H1 (cell line): ENCODE results near the gene ARF6. TPM values are rescaled to one million over a fixed set of nuclear protein-coding genes. Genes with fewer than 3 reads are reported as not detected.
"Not testable (repeated sequence)": the region's sequence is repeated elsewhere in the genome, so short reads cannot be mapped to it uniquely, and the experiment has no call there.

Source experiments
- CTCF ChIA-PET: fragments of 300-600 bp; sonication (Branson Sonifier 250); formaldehyde crosslinking; loops from one replicate; lab custom pipeline; 2021; ENCODE audit not compliant: partially characterized antibody; lab: Charles Lee
- POLR2A ChIA-PET: fragments of 300-600 bp; sonication (Branson Sonifier 250); formaldehyde crosslinking; loops from one replicate; lab custom pipeline; 2021; ENCODE audit warnings: inconsistent platforms; ENCODE audit not compliant: partially characterized antibody; lab: Charles Lee
- DNase-seq, 2 experiments: peaks; one replicate each; pipeline versions ENCODE4 v3.0.0 to v3.0.0-alpha.2; 2010 to 2022; ENCODE audit warnings: low spot score in 2 of 2, low read depth in 1 of 2, mixed read lengths in 1 of 2
- FAIRE-seq: peaks from 2 replicates; lab custom pipeline; 2011; peaks lifted over from hg19 to GRCh38; lab: Jason Lieb, UNC
- H2AFZ ChIP-seq: 2 replicates; pipeline ENCODE4 v1.8.1; 2012; ENCODE audit warnings: low read length, inconsistent platforms
- H2AK5ac ChIP-seq: 2 replicates; pipeline ENCODE4 v1.6.1; 2013; ENCODE audit warnings: low read depth, low read length
- H2BK120ac ChIP-seq: replicated peaks from 2 replicates; pipeline ENCODE3; 2013; ENCODE audit warnings: low read depth, low read length, inconsistent platforms
- H2BK12ac ChIP-seq: 2 replicates; pipeline ENCODE4 v1.6.1; 2013; ENCODE audit warnings: low read depth, low read length
- H2BK15ac ChIP-seq: 2 replicates; pipeline ENCODE4 v1.6.1; 2013; ENCODE audit warnings: low read length
- H2BK20ac ChIP-seq: 2 replicates; pipeline ENCODE4 v1.6.1; 2013; ENCODE audit warnings: low read length
- H2BK5ac ChIP-seq: 2 replicates; pipeline ENCODE4 v1.6.1; 2013; ENCODE audit warnings: low read depth, low read length
- H3K14ac ChIP-seq: 2 replicates; pipeline ENCODE4 v1.6.1; 2013; ENCODE audit warnings: inconsistent platforms; ENCODE audit not compliant: insufficient read length
- H3K18ac ChIP-seq: 2 replicates; pipeline ENCODE4 v1.6.1; 2013; ENCODE audit warnings: low read length; ENCODE audit errors: extremely low read depth
- H3K23ac ChIP-seq: 2 replicates; pipeline ENCODE4 v1.6.1; 2013; ENCODE audit warnings: inconsistent platforms; ENCODE audit not compliant: insufficient read length
- H3K23me2 ChIP-seq: 2 replicates; pipeline ENCODE4 v1.6.1; 2013; ENCODE audit warnings: low read depth, low read length
- H3K27ac ChIP-seq: 2 replicates; pipeline ENCODE4 v1.6.1; 2011; ENCODE audit warnings: low read depth, low read length, inconsistent platforms
- H3K27me3 ChIP-seq, 4 experiments: replicated peaks in 1 of 4; 1 replicate in 1 of 4; 2 replicates in 3 of 4; pipeline versions ENCODE4 v1.6.1 to v1.8.1; 2011 to 2013; ENCODE audit warnings: low read length in 3 of 4, mild to moderate bottlenecking in 3 of 4, inconsistent platforms in 2 of 4, mixed read lengths in 2 of 4, moderate library complexity in 1 of 4; ENCODE audit not compliant: control insufficient read depth in 3 of 4, insufficient read depth in 3 of 4; ENCODE audit errors: extremely low read depth in 1 of 4
- H3K36me3 ChIP-seq, 4 experiments: 2 replicates each; pipeline versions ENCODE4 v1.6.1 to v1.8.1; 2011 to 2013; ENCODE audit warnings: mild to moderate bottlenecking in 4 of 4, low read length in 3 of 4, moderate library complexity in 2 of 4, control low read depth in 1 of 4, inconsistent platforms in 1 of 4; ENCODE audit not compliant: insufficient read depth in 4 of 4, control insufficient read depth in 2 of 4
- H3K4ac ChIP-seq: replicated peaks from 2 replicates; pipeline ENCODE3; 2013; ENCODE audit warnings: low read length, low read depth, mixed read lengths, inconsistent platforms; ENCODE audit not compliant: insufficient read length
- H3K4me1 ChIP-seq, 4 experiments: replicated peaks in 1 of 4; 1 replicate in 1 of 4; 2 replicates in 3 of 4; pipeline versions ENCODE4 v1.6.1 to v1.8.1; 2011 to 2013; ENCODE audit warnings: low read length in 3 of 4, inconsistent platforms in 2 of 4, mixed read lengths in 1 of 4; ENCODE audit not compliant: insufficient read depth in 4 of 4, control insufficient read depth in 3 of 4
- H3K4me2 ChIP-seq, 2 experiments: 2 replicates each; pipeline versions ENCODE4 v1.6.1 to v1.8.1; 2011 to 2013; ENCODE audit warnings: low read depth in 2 of 2, low read length in 2 of 2, control low read depth in 1 of 2, inconsistent platforms in 1 of 2, mild to moderate bottlenecking in 1 of 2; ENCODE audit not compliant: insufficient read depth in 1 of 2
- H3K4me3 ChIP-seq, 4 experiments: fragments of 200-600, 300-600 bp in 1 of 4; sonication (generic), shearing (Covaris generic), sonication (Bioruptor Twin) in 1 of 4; 2 replicates each; pipeline versions ENCODE4 v1.5.1 to v1.8.1; 2011 to 2016; ENCODE audit warnings: low read length in 4 of 4, low read depth in 3 of 4, control low read depth in 2 of 4, inconsistent platforms in 2 of 4, mild to moderate bottlenecking in 2 of 4, mixed read lengths in 1 of 4, moderate library complexity in 1 of 4; ENCODE audit not compliant: insufficient read depth in 2 of 4; ENCODE audit errors: extremely low read depth in 1 of 4
- H3K56ac ChIP-seq: replicated peaks from 2 replicates; pipeline ENCODE3; 2013; ENCODE audit warnings: low read depth, mild to moderate bottlenecking, mixed read lengths, low read length, inconsistent platforms; ENCODE audit not compliant: insufficient read length
- H3K79me1 ChIP-seq: 2 replicates; pipeline ENCODE4 v1.6.1; 2013; ENCODE audit warnings: low read depth, low read length, control low read depth
- H3K79me2 ChIP-seq, 2 experiments: 2 replicates each; pipeline versions ENCODE4 v1.6.1 to v1.8.1; 2012 to 2013; ENCODE audit warnings: low read length in 2 of 2, mild to moderate bottlenecking in 2 of 2, inconsistent platforms in 1 of 2; ENCODE audit not compliant: insufficient read depth in 2 of 2, control insufficient read depth in 1 of 2
- H3K9ac ChIP-seq, 4 experiments: replicated peaks in 1 of 4; 1 replicate in 1 of 4; 2 replicates in 3 of 4; pipeline versions ENCODE4 v1.6.1 to v1.8.1; 2011 to 2013; ENCODE audit warnings: low read depth in 3 of 4, low read length in 3 of 4, control low read depth in 2 of 4, mild to moderate bottlenecking in 2 of 4, moderate library complexity in 2 of 4, inconsistent platforms in 1 of 4; ENCODE audit errors: extremely low read depth in 1 of 4
- H3K9me3 ChIP-seq, 2 experiments: 2 replicates each; pipeline versions ENCODE4 v1.6.1 to v1.8.1; 2012 to 2013; ENCODE audit warnings: mild to moderate bottlenecking in 2 of 2, moderate library complexity in 2 of 2, control low read depth in 1 of 2, inconsistent platforms in 1 of 2, low read depth in 1 of 2, low read length in 1 of 2, mixed read lengths in 1 of 2; ENCODE audit not compliant: insufficient read depth in 2 of 2
- H4K20me1 ChIP-seq, 2 experiments: replicated peaks in 1 of 2; 2 replicates each; pipeline versions ENCODE3 to v1.8.1; 2011 to 2013; ENCODE audit warnings: inconsistent platforms in 2 of 2, low read length in 2 of 2, mild to moderate bottlenecking in 1 of 2; ENCODE audit not compliant: insufficient read depth in 2 of 2, control insufficient read depth in 1 of 2
- H4K5ac ChIP-seq: 2 replicates; pipeline ENCODE4 v1.6.1; 2013; ENCODE audit warnings: low read length, low read depth, mixed read lengths, inconsistent platforms; ENCODE audit not compliant: insufficient read length
- H4K8ac ChIP-seq: 2 replicates; pipeline ENCODE4 v1.8.0; 2013; ENCODE audit warnings: mild to moderate bottlenecking, moderate library complexity, low read length, inconsistent platforms; ENCODE audit not compliant: insufficient read depth; ENCODE audit errors: extremely low read depth
- H4K91ac ChIP-seq: replicated peaks from 2 replicates; pipeline ENCODE3; 2013; ENCODE audit warnings: low read length, mixed read lengths, inconsistent platforms; ENCODE audit not compliant: insufficient read length
- WGBS, 2 experiments: shearing (Covaris generic) in 1 of 2; methylation state at CpG; one replicate each; pipeline versions ENCODE4 v1.1.6 to v1.1.7; 2013 to 2015; ENCODE audit warnings: low lambda C conversion rate in 2 of 2, mixed read lengths in 2 of 2, inconsistent platforms in 1 of 2, low coverage in 1 of 2, missing lambda C conversion rate in 1 of 2; ENCODE audit not compliant: insufficient replicate concordance in 2 of 2, insufficient coverage in 1 of 2, insufficient read length in 1 of 2; ENCODE audit errors: extremely low coverage in 1 of 2, missing lambda C conversion rate in 1 of 2; 5-methylcytosine and 5-hydroxymethylcytosine counted together
- polyA plus RNA-seq, 7 experiments: library from polyadenylated mRNA; depleted of rRNA in 3 of 7; stranded (reverse) in 5 of 7; unstranded in 2 of 7; fragments of >200 nt in 5 of 7; fragments of 200-250 nt in 2 of 7; gene quantifications; 1 replicate in 5 of 7; 2 replicates in 1 of 7; 4 replicates in 1 of 7; pipeline versions ENCODE4 v1.2.1 to v1.2.3, GENCODE V29; 2011 to 2013; ENCODE audit warnings: missing spikeins in 2 of 7, mixed read lengths in 2 of 7
- total RNA-seq: library from RNA; stranded (reverse); fragmentation: NEBNext Ultra II Directional; extraction: Animal tissue kit (Norgen Biotek cat#: 25700); gene quantifications from 2 replicates; pipeline ENCODE4 v1.2.1, GENCODE V29; 2021

ARF6 gene
- total and polyA plus RNA-seq, 2 of the 8 experiments (the other 6 are each of a cell fraction or from before 2014, with no cell fraction given), result 17.2 to 56.7 TPM

DNA sequence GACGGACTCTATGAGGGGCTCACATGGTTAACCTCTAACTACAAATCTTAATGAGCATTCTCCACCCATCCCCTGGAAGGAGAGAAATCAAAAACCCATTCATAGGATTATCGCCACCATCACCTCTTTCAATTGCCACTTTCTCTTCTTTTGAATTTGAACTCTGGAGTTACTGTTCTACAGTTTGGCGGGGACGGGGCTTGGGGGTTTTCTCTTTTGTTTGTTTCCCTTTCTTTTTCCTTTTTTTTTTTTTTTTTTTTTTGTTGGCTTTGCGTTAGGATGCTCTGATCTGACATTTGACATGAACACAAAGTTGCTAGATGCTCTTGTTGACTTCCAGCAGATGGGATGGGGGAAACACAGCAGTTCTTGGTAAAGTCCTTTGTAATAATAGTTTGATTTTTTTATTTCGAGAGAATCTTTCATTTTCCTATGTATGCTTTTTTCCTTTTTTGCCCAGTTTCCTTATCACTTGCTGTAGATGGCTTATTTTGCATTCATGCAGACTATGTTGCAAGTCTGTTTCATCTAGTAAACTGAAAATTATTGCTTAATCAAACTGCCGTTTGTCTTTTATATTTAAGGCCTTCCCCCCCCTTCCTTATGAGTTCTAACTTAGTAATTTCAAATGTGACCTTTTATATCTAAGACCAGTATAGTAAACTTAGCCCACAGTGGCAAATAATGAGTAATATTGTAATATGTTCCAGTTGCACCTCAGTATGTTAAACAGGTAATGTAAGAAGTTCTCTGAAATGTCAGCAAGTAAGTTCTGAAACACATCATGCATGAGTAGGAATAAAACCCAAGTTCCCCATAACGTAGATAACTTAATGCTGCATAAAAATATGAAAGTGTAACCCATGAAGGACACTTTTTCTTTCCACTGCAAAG is 1.6 kb downstream of the ARF6 start:
- Histone ChIP-seq H2BK5ac (peak overlapping the region; percentile 8; the same call in 1 of the 2 replicates), H3K27ac (peak overlapping the region; percentile 88; the same call in 1 of the 2 replicates), H3K9ac (peak overlapping the region; percentile 93 to 98 (median 96)), H3K4me2 (peak overlapping the region; percentile 83 to 89), H4K20me1 (peaks cover 8 to 14% of the 10 kb centered on the region in 2 experiments), H3K4me3 (peak overlapping the region; percentile 82 to 93 (median 84)), H3K79me2 (peaks cover 8 to 49% of the 10 kb centered on the region in 2 experiments), H3K36me3 (peaks cover 0 to 17% (median 0%) of the 10 kb centered on the region in 4 experiments; a peak in 1 of 8 replicates)
- H4K91ac ChIP-seq, H3K23ac ChIP-seq, H3K23me2 ChIP-seq, H2AFZ ChIP-seq, H3K9me3 ChIP-seq, H4K5ac ChIP-seq, H2BK15ac ChIP-seq, H3K79me1 ChIP-seq, DNase-seq, H2BK12ac ChIP-seq, H4K8ac ChIP-seq, H3K4me1 ChIP-seq, H3K56ac ChIP-seq, H3K14ac ChIP-seq, H3K27me3 ChIP-seq, H3K18ac ChIP-seq, H2BK120ac ChIP-seq, H2AK5ac ChIP-seq, H2BK20ac ChIP-seq, H3K4ac ChIP-seq: not testable (repeated sequence)
- FAIRE-seq, result peak; percentile 24
- ChIA-PET CTCF (interaction anchor here (1.7 kb wide), 1 partner anchor 15 kb away, joined by 4 read pairs; no protein-coding TSS in a partner anchor), POLR2A (interaction anchor here (0.6 to 2.6 kb wide), 7 partner anchors 10 to 256 kb away, joined by 3 to 22 read pairs (median 3); partner anchors contain the start of gene NEMF)
- WGBS, 2 experiments, result 34% methylated on average over 6 of the region's 8 CpGs; no CpG with 5 or more reads in 1 of the 2 experiments
